ENCODE measurements around the gene FRMD5.

DNA sequence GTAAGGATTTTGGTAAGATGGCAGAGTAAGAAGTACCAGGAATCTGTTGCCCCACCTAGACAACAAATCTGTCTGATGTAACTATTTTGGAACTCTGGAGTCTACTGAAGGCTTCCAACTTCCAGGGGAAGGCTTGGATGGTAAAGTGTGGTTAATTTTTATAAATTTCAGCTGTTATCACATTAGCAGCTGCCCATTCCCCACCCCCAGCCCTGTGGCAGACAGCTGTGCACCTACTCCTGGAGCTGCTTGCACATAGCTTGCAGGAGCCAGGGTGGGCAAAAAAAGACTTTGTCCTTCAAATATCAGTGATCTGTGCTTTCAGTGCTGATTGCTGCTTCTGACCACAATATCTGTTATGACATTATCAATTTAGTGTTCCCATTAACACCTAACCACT, 47.4 kb downstream of the FRMD5 start:
- TF ChIP-seq, protein P1, sequence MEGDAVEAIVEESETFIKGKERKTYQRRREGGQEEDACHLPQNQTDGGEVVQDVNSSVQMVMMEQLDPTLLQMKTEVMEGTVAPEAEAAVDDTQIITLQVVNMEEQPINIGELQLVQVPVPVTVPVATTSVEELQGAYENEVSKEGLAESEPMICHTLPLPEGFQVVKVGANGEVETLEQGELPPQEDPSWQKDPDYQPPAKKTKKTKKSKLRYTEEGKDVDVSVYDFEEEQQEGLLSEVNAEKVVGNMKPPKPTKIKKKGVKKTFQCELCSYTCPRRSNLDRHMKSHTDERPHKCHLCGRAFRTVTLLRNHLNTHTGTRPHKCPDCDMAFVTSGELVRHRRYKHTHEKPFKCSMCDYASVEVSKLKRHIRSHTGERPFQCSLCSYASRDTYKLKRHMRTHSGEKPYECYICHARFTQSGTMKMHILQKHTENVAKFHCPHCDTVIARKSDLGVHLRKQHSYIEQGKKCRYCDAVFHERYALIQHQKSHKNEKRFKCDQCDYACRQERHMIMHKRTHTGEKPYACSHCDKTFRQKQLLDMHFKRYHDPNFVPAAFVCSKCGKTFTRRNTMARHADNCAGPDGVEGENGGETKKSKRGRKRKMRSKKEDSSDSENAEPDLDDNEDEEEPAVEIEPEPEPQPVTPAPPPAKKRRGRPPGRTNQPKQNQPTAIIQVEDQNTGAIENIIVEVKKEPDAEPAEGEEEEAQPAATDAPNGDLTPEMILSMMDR (IDR thresholded peaks at IDR 0.05) = no peak
- no peak for TF ChIP-seq EZH2 (IDR thresholded peaks at IDR 0.05; ENCODE audit: borderline replicate concordance, insufficient read depth, low read depth, low read length, poor library complexity, severe bottlenecking)
